ENCODE measurements around the gene WHRN. TPM values are rescaled to one million over a fixed set of nuclear protein-coding genes. Genes with fewer than 3 reads are reported as not detected.

The WHRN gene
- total RNA-seq, 1 experiment from 2014 or later: 1.4 TPM

DNA sequence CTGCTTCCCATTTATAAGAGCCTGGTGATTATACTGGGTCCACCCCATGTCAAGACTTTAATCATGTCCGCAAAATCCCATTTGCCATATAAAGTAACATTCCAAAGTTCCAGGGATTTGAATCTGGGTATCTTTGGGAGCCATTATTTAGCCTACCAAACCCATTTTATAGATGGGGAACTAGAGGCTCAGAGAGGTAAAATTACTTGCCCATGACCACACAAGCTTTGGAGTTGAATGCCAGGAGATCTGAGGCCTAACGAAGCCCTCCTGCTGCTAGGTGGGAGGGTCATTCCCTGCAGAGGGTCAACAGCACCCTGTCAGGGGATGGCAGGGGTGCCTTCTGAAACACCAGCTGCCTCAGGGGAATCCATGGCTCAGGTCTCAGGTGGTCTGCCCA is 104.5 kb downstream of the WHRN start:
- no peak for DNase-seq (ENCODE audit: low read depth)

DNA sequence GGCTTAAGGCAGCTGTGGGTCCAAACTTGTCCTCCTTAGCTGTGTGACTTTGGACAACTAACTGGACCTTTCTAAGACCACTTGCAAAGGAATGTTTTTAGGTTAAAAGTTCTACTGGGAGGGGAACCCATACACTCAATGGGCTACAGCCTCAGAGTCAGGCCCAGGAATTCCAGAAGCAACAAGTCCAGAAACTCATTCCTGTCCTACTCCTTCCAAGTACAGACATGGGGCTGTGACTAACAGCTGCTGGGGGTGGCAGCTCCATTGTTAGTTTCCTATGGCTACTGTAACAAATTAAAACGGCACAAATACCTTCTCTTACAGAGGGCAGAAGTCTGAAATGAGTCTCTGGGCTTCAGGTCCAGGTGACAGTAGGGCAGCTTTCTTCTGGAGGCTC is 105.1 kb downstream of the WHRN start:
- DNase-seq (ENCODE audit: low read depth): no peak

DNA sequence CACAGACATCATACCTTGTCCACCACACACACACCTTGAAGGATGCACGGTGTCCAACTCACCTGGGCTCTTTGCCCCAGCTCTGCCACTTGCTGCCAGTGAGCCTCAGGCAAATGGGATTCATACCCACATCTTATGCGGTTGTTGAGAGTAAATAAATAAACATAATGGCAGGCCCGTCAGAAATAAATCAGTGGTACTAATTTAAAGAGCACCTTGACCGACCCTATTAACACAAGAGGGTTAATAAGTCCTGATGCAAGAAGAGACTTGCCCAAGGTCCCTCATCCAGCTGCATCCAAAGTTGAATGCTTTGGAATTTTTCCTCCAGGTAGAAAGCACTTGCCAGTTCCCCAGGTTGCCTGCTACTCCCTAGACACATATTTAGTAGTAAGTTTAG is 105.9 kb downstream of the WHRN start:
- no peak for DNase-seq (ENCODE audit: low read depth)

DNA sequence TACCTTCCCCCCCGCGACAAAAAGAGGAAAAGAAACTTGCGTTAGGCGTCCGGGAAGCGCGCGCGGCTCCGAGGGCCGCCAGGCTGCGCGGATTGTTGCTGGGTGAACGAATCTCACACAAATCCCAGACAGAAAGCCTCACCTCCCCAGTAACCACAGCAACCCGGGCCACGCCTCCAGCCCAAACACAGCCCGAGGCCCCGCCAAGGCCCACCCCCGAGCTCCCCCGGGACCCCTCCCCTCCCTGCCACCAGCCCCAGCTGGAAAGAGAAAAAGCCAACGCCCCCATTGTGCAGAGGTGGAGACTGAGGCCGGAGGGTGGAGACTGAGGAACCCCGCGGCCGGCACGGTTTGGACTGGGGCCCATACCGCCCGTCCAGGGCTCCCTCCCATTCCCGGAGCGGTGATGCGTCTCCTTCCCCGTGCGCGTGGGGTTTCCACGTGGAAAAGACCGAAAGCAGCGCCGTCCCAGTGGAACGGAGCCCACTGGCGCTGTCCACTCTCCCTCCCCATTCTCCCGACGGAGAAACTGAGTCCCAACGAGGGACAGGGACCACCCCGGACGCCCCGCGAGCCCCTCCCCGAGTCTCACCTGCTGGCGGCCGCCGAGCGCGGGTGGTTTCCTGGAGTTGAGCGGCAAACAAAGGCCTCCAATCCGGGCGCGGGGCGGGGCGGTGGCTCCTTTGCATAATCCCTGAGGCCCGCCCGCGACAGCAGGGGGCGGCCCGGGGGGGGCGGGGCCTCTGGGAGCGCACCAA is 107.2 kb downstream of the WHRN start:
- DNase-seq (ENCODE audit: low read depth): peak; percentile 81

DNA sequence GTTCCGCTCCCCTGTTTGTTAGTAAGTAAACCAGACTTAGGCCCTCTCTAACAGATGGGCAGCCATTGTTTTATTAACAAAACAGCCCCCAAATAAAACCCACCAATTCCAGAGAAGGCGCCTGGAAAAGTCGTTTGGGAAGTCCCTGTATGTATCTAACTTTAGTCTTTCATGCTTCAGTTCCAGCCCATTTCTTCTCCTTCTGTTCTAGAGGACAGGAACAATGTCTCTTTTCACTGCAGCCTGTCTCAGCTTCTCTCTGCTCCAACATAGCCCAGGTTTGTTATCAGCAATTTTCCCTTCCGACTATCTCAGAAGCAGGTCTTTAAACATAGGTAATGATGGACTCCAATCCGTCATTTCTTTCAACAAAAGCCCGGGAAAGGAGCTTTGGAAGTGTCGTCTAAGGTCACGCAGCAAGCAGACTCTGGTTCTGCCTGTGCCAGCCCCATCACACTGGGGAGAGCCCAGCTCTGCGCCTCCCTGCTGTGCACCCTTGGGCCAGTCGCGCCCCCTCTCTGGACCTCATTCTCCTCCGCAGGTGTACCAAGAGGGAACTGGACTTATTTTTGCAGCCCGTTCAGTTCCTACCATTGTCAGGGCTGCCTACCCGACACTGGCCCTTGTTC is 107.9 kb downstream of the WHRN start:
- no peak for DNase-seq (ENCODE audit: low read depth)

DNA sequence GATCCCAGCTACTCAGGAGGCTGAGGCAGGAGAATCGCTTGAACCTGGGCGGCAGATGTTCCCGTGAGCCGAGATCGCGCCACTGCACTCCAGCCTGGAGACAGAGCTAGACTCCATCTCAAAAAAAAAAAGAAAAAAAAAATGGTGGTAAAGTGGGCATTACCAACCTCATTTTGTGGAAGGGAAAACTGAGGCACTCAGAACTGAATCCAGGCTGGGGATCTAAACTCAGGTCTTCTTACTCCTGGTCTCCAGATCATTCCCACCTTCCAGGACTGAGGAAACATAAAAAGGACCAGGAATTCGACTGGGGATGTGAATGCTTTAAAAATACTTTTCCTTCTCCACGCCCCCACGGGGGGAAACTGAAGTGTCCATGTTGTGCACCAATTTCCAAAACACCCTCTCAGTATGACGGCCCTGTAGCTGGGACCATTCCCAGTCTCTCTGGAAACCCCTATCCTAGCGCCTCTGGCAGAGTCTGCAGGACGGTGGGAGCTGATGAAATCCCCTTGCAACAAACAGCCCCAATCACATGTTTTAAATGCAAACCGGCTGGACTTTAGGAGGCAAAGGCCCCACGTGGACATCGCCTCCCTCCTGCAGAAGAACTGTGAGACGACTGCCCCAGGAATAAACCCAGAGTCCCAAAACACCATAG is 108.6 kb downstream of the WHRN start:
- DNase-seq (ENCODE audit: low read depth): no peak

DNA sequence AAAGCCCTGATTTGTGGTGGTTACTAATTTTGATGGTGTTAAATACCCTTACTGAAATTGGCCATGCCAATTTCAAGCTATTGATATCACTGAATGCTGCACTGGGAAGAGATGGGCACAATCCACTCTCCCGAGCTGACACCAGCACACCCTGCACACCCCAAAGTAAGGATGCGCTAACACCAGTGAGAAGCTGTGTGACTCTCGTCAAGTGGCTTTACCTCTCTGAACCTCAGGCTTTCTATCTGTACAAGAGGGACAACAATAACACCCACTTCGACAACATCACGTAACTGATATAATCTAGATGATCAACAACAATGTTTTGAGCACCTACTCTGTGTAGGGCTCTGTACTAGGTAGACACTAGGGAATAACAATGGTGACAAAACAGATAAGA is 109.5 kb downstream of the WHRN start:
- DNase-seq (ENCODE audit: low read depth): no peak

DNA sequence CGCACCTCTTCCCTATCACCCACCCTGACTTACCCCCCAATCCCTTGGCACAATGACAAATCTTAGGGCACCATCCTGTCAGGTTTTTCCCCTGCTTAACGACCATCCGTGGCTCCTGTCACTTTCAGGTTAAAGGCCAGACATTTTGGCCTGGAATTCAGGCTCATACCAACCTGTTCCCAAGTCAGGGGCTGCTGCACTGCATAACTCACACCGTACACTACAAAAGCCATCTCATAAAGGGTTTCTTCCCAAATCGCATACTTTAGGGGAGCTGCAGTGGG is 110.0 kb downstream of the WHRN start:
- no peak for DNase-seq (ENCODE audit: low read depth)

DNA sequence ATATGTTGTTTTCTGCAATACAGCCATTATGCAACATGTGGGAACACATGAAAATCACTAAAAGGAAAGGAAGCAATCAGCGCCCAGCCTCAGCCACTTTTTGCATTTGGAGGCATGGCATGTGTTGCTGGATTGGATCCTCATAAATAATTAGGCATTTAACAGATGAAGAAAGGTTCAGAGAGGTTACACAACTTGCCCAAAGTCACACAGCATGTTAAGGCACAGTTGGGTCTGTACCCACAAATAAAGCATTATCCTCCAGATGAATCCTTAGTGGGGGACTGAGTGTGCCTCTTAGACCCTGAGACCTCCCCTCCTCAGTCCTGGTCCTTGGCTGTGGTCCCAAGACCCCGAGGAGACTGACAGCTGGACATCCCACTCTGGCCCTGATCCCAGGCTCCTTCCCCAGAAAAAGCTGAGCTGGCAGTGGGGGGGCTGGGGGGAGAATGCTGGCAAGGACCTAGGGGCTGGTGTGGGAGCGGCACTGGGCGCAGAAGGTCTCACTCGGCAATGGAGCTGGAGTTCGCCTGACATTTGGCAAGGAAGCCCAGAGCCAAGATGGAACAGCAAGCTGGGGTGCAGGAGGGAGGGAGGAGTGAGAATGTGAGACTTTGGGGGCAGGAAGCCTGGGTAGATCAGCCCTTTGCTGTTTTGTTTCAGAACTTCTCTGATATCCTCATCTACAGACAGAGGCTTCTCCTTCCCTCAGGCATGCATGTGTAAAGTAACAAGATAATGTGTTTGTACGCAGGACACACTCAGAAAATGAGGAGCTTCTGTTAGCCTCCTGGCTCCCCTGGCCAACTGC is 110.5 kb downstream of the WHRN start:
- no peak for DNase-seq (ENCODE audit: low read depth)

DNA sequence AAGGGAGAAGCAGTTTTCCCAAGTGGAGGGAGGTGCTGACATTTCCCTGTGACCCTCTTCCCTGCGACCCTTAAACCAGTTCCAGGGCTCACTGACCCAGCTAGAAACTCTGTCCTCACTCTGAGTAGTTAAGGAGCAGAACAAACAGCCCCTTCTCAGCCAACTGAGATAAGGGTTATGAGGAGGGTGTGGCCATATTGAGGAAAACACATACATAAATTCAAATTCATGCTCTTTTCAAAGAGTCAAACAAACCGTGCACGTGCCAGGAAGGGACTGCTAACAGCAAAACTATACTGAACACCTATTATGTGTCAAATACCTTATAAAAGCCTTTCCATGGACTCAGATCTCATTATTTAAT is 112.5 kb downstream of the WHRN start:
- DNase-seq (ENCODE audit: low read depth): no peak

DNA sequence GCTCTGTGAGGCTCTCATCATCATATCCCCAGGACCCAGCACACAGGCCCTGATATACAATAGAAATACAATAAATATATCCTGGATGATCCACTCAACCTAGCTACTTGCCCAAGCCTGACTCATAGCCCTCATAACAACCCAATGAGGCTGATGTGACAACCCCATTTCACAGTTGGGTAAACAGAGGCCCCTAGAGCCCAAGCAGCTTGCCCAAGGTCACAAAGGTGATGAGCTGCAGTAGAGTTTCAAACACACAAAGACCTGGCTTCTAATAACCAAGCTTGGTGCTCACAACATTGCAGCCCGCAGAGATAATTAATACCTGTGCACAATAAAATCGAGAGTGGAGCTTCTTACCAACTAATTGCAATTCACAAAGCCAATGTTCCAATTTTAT is 114.3 kb downstream of the WHRN start:
- no peak for DNase-seq (ENCODE audit: low read depth)

DNA sequence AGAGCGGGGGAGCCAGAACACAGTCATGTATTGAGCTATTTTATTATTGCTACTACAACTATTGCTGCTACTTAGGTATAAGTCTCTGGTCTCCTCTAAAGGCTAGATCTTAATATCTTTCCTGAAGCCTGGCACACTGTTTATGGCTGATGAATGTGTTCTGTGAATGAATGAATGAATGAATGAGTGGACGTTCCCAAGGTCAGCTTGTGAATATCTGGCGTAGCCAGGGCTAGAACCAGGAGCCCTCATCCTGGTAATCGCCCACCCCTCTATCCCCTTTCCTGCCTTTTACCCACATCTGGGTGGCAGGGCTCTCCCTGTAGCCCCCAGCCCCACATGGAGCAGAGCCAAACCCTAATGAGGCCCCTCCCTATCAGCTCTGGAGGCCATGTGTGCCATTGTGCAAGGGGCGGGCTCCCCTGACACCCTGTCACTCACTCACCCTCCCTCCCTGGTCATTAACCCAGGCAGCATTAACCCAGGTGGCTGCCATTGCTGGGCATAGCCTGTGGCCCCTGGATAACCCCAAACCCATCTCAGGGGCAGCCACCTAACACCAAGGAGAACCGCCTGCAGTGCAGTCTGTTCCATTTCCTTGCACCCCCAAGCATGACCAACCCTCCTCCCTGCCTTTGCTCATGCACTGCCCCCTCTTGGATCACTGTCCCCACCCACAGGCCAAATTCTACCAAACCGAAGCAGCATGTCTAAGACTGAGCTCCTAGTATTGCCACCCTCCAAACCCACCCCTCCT is 115.5 kb downstream of the WHRN start:
- DNase-seq (ENCODE audit: low read depth): no peak

DNA sequence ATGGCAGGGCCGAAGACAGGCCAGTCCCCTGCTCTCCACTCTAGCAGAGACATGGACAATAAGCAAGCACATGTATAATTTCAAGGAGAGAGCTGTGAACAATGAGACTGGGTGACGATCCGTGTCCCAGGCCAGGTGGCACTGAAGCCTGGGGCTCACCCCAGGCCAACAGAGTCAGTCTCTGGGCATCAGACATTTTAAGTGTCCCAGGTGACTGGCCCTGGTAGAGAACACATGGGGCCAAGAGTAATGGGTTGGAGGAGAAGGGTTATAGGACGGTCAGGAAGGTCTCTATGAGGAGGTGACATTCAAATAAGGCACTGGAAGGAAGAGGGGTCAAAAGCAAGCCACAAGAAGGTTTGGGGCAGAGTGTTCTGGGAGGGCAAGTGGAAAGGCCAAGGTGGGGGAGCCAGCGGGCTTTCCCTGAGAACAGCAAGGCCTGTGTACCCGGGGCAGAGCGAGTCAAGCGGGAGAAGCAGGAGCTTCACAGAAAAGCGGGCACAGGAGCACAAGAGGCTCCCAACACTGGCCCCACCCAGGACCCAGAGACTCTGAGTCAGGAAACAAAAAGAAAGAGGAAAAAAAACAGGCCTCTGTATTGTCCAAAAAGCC is 116.4 kb downstream of the WHRN start:
- no peak for DNase-seq (ENCODE audit: low read depth)

DNA sequence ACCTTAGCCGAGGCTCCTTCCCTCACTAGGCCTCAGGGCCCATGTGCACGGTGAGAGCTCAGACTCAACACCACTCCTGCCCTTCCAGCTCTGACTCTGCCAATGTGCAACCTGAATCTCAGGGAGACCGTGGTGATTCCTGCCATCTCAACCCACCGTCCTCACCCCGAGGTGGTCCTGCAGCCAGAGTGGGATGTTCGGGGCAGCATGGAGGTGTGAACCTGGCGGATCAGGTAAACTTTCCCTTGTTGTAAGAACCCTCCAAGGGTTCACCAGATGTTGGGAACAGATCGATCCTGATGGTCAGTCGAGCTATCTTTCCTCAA is 117.0 kb downstream of the WHRN start:
- no peak for DNase-seq (ENCODE audit: low read depth)

DNA sequence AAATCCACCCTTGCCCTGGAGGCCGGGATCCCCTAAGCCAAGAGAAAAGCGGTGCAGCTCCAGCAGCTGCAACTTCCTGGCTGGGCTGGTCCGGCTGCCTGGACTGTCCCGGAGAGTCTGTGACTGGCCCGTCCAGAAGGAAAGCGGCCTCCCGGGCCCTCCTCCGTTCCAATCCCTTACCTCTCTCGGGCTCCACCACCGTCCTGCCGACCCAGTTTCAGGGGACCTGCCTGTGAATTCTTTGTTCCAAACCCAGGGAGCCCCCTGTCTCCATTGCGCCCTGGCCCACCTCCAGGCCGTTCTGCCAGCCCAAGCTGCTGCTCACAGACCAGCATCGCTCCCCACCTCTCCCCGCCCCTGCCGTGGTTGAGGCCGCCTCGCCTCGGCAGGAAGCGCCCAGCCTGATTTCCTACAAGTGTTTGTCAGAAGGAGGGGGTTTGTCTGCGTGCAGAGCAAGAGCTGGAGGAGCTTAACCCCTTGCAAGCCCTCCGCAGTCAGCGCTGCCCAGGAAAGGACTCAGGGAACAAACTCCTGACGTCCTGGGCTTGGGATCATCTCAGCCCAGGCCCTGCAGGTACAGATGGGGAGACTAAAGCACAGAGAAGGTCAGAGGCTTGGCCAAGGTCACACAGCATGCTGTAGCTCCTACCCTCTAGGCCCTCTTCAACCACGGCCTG is 117.5 kb downstream of the WHRN start, which contains the start of gene AKNA:
Gene AKNA, minus strand, starts transcription at position 303 of the 677 bp plus-strand sequence. CDS start 6,649 bp downstream, outside the sequence.
- DNase-seq (ENCODE audit: low read depth): peak; percentile 58

DNA sequence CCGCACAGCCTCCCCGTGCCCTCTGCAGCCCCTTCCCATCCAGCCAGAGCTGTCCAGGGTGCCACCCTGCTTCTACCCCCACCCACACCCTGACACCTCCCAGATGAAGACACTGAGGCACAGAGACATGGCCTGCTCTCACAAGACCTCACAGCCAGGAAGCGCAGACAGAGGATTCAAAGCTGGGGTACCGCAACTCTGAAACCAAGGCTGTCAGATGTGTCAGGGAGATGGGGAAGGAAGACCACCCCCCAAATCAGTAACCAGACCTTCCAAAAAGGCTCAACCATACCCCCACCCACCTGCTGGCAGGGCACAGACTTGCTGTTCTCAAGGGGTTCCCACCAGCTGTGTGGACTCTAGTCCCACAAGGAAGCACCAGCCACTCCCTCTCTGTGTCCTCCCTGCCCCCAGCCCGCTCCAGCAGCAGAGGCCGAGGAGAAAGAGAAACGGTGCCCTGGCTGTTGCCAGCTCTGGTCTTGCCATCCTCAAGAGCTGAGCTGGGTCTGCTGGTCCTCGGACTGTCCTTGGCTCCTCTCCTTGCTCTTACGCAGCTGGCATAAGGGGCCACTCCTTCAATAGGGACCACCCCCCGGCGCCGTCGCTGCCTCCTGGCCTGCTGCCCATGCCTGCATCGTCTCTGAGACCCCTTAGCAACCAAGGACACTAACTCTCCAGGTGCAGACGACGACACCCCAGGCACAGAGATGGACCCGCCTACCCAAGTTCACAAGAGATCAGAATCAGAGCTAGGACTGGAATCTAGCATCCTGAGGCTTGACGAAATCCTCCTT is 118.2 kb downstream of the WHRN start:
- peak; percentile 21 for DNase-seq (ENCODE audit: low read depth)

DNA sequence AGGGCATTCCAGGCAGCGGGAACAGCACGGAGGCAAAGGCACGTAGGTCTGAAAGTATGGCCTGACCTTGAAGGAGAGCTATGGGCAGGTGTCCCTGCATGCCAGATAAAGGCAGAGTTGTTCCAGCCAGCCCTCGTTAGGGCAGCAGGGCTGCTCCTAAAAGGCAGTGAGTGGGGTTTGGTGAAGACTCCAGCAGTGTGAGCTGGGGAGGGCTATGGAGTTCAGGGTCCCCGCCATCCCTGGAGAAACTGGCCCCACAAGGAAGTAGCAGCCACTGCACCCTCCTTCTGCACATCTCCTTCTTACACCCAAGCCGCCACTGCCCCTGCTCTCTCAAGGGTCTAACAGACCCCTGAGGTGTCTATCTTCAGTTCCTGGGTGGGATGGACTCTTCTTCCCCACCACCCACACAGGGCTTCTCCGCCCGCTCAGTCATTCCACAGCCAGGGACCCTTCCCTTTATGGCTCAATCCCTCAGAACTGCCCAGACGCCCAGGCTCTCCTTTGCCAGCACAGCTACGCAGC is 118.8 kb downstream of the WHRN start:
- no peak for DNase-seq (ENCODE audit: low read depth)

DNA sequence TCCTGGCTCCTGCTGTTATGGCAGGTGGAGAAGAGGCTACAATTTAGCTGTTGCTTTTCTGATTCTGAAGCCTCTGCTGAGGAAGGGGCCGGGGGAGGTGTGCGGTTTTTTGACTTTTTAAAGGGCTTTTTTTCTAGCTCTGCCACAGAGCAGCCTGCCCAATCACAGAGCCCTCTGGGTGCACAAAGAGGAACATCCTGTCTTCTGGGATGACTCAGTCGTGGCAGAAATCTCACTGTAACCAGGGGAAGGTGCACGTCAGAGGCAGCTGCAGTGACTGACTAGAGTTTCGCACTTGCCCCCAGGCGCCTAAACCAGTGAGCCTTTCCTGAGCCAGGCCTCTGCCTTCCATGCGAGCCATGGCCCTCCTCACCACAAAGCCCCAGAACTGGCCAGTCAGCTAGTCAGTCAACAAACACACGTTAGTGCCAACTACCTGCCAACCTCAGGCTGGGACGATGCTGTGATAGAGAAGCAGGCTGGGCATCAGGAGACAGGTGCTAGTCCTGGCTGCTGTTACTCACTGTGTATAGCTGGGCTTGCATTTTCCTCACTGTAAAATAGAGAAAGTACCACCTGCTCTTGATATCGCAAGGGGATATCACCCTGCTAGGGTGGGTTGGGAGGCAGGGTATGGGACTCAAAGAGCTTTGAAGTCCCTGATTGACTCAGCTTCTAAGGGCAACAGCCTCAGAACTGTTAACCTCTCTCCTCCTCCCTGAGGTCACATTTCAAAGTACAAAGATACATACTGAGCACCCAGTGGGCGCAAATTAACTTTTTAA is 119.7 kb downstream of the WHRN start:
- peak; percentile 94 for DNase-seq (ENCODE audit: low read depth)
